Measurements from ENCODE around the gene TNNT2. TPM values are rescaled to one million over a fixed set of nuclear protein-coding genes. Genes with fewer than 3 reads are reported as not detected.

TNNT2 gene
- total and polyA plus RNA-seq, 2 donors (not counting 1 experiment from before 2014, with no cell fraction given): not detected

GRCh38 chr1:201379733-201380242 lies 2.3 kb upstream of the TNNT2 start:
- H3K36me3 ChIP-seq (replicated peaks in 1 of 2; ENCODE audit: control extremely low read depth in 1 of 2, control insufficient read depth in 1 of 2, extremely low read depth in 1 of 2, insufficient read depth in 2 of 2, low read length in 1 of 2): no peaks in the 10 kb centered on the region
- H3K27me3 ChIP-seq (replicated peaks in 1 of 4; ENCODE audit: control extremely low read depth in 1 of 4, control insufficient read depth in 3 of 4, insufficient read depth in 4 of 4, low read length in 3 of 4): peaks cover 0 to 2% (median 0%) of the 10 kb centered on the region in 4 experiments
- ATAC-seq (ENCODE audit: low read depth) (no peak), DNase-seq (no peak)
- no peaks in the 10 kb centered on the region for H3K9me3 ChIP-seq (ENCODE audit: control extremely low read depth in 1 of 3, control insufficient read depth in 2 of 3, insufficient read depth in 1 of 3, low read length in 2 of 3)
- Mint-ChIP-seq H3K4me3 (no peak overlapping the region), H3K27ac (no peak overlapping the region), H3K27me3 (peaks cover 21% of the 10 kb centered on the region), H3K4me1 (no peaks in the 10 kb centered on the region), H3K9me3 (ENCODE audit: insufficient read depth) (no peaks in the 10 kb centered on the region)
- H4K20me1 ChIP-seq (ENCODE audit: control insufficient read depth, insufficient read depth, low read length, poor library complexity, severe bottlenecking): no peaks in the 10 kb centered on the region
- ChIA-PET CTCF (no interaction called here), POLR2A (no interaction called here)
- no peak for TF ChIP-seq EZH2 (IDR thresholded peaks at IDR 0.05; ENCODE audit: borderline replicate concordance, insufficient read depth, low read depth, low read length, poor library complexity, severe bottlenecking)
- TF ChIP-seq, protein P1, sequence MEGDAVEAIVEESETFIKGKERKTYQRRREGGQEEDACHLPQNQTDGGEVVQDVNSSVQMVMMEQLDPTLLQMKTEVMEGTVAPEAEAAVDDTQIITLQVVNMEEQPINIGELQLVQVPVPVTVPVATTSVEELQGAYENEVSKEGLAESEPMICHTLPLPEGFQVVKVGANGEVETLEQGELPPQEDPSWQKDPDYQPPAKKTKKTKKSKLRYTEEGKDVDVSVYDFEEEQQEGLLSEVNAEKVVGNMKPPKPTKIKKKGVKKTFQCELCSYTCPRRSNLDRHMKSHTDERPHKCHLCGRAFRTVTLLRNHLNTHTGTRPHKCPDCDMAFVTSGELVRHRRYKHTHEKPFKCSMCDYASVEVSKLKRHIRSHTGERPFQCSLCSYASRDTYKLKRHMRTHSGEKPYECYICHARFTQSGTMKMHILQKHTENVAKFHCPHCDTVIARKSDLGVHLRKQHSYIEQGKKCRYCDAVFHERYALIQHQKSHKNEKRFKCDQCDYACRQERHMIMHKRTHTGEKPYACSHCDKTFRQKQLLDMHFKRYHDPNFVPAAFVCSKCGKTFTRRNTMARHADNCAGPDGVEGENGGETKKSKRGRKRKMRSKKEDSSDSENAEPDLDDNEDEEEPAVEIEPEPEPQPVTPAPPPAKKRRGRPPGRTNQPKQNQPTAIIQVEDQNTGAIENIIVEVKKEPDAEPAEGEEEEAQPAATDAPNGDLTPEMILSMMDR (IDR thresholded peaks at IDR 0.05): no peak
- 90% methylated on average over 7 of the region's 9 CpGs for WGBS (ENCODE audit: insufficient coverage)
- H3K4me3 ChIP-seq (ENCODE audit: control extremely low read depth in 1 of 5, extremely low read depth in 1 of 5, insufficient read depth in 1 of 5, low read depth in 2 of 5, low read length in 4 of 5): no peak overlapping the region
- no peak overlapping the region for H2AFZ ChIP-seq (ENCODE audit: insufficient read depth, low read depth, low read length, poor library complexity, severe bottlenecking)
- no peak overlapping the region for H3K27ac ChIP-seq (ENCODE audit: low read length in 2 of 2)
- H3K4me2 ChIP-seq (replicated peaks; ENCODE audit: low read depth, low read length, poor library complexity, severe bottlenecking): no peak overlapping the region
- intact Hi-C loops (cut with micrococcal nuclease): no loop called here
- H3K4me1 ChIP-seq (ENCODE audit: control insufficient read depth in 2 of 2, insufficient read depth in 2 of 2, low read length in 2 of 2): no peaks in the 10 kb centered on the region
- H3K9ac ChIP-seq (ENCODE audit: low read length): no peak overlapping the region
- no peaks in the 10 kb centered on the region for H3K79me2 ChIP-seq (ENCODE audit: control insufficient read depth, insufficient read depth, low read length)

DNA sequence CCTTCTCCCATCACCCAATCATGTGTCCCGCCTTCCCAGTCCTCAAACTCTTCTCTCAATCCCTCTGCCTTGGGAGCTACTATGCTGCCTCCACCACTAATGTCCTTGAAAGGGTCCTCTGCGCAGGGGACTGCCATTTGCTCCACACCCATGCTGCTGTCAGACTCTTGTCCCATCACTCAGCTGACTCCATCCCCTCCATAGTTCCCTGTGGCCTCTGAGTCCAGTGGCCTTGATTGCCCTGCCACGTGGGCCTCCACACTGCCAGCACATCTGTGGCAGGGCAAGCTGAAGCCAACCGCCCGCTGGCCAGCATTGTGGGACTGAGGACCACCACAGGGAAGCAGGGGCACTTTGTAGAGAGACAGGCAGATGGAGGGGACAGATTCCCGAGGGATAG lies 1.3 kb upstream of the TNNT2 start:
- no peak for DNase-seq
- no peak overlapping the region for H3K9ac ChIP-seq (ENCODE audit: low read length)
- H3K4me1 ChIP-seq (ENCODE audit: control insufficient read depth in 2 of 2, insufficient read depth in 2 of 2, low read length in 2 of 2): no peaks in the 10 kb centered on the region
- H3K79me2 ChIP-seq (ENCODE audit: control insufficient read depth, insufficient read depth, low read length): no peaks in the 10 kb centered on the region
- POLR2A ChIA-PET: no interaction called here
- H3K36me3 ChIP-seq (replicated peaks in 1 of 2; ENCODE audit: control extremely low read depth in 1 of 2, control insufficient read depth in 1 of 2, extremely low read depth in 1 of 2, insufficient read depth in 2 of 2, low read length in 1 of 2): no peaks in the 10 kb centered on the region
- no peak for ATAC-seq (ENCODE audit: low read depth)
- no peaks in the 10 kb centered on the region for H4K20me1 ChIP-seq (ENCODE audit: control insufficient read depth, insufficient read depth, low read length, poor library complexity, severe bottlenecking)
- H3K27ac Mint-ChIP-seq: no peak overlapping the region
- 92% methylated on average over 6 of the region's 6 CpGs for WGBS (ENCODE audit: insufficient coverage)
- H3K4me3 Mint-ChIP-seq: no peak overlapping the region
- no peaks in the 10 kb centered on the region for H3K9me3 ChIP-seq (ENCODE audit: control extremely low read depth in 1 of 3, control insufficient read depth in 2 of 3, insufficient read depth in 1 of 3, low read length in 2 of 3)
- CTCF ChIA-PET: no interaction called here
- H3K4me1 Mint-ChIP-seq: no peaks in the 10 kb centered on the region
- H2AFZ ChIP-seq (ENCODE audit: insufficient read depth, low read depth, low read length, poor library complexity, severe bottlenecking): no peak overlapping the region
- H3K27me3 Mint-ChIP-seq: peaks cover 24% of the 10 kb centered on the region
- no peak overlapping the region for H3K27ac ChIP-seq (ENCODE audit: low read length in 2 of 2)
- no peak overlapping the region for H3K4me3 ChIP-seq (ENCODE audit: control extremely low read depth in 1 of 5, extremely low read depth in 1 of 5, insufficient read depth in 1 of 5, low read depth in 2 of 5, low read length in 4 of 5)
- no peaks in the 10 kb centered on the region for H3K9me3 Mint-ChIP-seq (ENCODE audit: insufficient read depth)
- intact Hi-C loops (cut with micrococcal nuclease): no loop called here
- peaks cover 0 to 2% (median 0%) of the 10 kb centered on the region in 4 experiments for H3K27me3 ChIP-seq (replicated peaks in 1 of 4; ENCODE audit: control extremely low read depth in 1 of 4, control insufficient read depth in 3 of 4, insufficient read depth in 4 of 4, low read length in 3 of 4)
- TF ChIP-seq EZH2 (IDR thresholded peaks at IDR 0.05; ENCODE audit: borderline replicate concordance, insufficient read depth, low read depth, low read length, poor library complexity, severe bottlenecking): no peak
- TF ChIP-seq, protein P1 (IDR thresholded peaks at IDR 0.05): no peak
- H3K4me2 ChIP-seq (replicated peaks; ENCODE audit: low read depth, low read length, poor library complexity, severe bottlenecking): no peak overlapping the region

All from B cell (primary cell).